NCI-H748 treated with DMSO at 0.1 percent for 48 hours (cell line): ENCODE results near the gene CRYL1.

Experiments
- DNase-seq: peaks from one replicate; lab custom pipeline; 2025; lab: John Stamatoyannopoulos, UW

Gene CRYL1, protein sequence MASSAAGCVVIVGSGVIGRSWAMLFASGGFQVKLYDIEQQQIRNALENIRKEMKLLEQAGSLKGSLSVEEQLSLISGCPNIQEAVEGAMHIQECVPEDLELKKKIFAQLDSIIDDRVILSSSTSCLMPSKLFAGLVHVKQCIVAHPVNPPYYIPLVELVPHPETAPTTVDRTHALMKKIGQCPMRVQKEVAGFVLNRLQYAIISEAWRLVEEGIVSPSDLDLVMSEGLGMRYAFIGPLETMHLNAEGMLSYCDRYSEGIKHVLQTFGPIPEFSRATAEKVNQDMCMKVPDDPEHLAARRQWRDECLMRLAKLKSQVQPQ

DNA sequence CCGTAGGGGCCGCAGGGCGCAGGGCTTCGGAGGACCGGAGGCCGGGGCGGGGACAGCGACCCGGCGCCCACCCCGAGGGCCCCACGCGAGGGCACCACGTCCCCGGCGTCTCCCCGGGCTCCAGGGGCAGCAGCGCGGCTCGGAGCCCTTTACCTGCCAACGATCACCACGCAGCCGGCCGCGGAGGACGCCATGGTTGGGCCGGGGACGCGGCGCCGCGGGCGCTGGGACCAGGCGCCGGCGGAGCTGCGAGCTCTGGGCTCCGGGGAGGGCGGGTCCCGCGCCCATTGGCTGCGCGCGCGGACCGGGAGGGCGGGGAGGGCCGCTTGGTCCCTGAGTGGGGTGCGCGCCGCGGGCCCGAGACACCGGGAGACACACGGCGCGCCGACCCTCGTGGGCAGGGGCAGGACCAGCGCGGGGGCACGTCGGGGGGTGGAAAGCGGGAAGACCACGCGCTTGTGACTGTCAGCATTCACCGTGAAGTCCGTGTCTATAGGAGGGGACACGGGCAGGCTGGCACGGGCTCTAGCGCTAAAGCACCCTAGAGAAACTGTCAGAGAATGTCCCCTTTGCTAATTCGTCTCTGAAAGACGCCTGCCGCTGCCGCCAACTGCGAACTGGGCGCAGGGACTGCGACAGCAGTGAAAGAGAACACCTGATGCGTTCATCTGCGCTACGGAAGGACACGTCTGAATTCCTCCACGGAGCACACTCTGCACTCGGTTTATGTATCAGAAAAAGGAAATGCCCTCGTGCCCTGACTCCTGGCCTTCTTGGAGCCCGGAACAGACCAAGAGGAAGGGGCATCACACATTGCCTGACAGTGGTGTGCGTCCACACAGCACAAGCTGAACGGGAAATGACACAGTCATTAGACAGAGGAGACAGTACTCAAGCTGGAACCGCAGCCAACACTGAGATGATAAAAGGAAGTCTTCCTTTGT is at the start of gene CRYL1:
Gene CRYL1 (minus strand): TSS at position 257 of the 944 bp plus-strand sequence. CDS start 63 bp downstream, at position 194.
- peak; percentile 81 for DNase-seq

DNA sequence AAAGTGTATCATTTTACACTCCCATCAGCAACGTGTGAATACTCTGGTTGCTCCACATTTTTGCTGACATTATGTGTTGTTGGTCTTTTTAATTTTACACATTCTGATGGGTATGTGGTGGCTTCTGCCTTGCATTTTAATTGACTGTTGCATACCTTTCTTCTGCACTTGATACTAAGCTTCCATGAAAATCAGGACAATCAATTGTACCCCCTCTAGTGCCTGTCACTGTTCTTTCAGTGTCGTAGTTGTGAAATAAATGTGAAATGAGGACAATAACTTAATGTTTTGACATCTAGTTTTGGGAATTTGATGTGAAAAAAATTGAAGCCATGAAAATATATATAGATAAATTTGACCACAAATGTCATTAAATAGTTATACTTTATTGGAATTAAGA is 48.0 kb upstream of the CRYL1 start:
- DNase-seq: no peak

DNA sequence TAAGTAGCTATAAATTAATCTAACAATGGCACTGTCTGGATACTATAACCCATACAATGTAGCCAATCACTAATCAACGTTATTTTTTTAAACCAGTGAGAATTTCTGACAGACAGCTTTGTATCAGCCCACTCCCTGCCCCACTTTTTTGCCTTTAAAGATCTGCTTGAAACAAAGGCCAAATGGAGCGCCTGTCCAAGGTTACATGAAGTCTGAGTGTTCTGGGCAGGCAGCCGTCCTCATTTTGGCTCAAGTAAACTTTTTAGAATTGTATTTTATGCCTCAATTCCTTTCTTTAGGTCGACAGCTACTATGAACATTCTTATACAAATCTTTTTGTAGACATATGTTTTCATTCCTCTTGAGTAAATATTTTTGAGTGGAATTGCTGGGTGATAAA is 47.5 kb upstream of the CRYL1 start:
- no peak for DNase-seq

DNA sequence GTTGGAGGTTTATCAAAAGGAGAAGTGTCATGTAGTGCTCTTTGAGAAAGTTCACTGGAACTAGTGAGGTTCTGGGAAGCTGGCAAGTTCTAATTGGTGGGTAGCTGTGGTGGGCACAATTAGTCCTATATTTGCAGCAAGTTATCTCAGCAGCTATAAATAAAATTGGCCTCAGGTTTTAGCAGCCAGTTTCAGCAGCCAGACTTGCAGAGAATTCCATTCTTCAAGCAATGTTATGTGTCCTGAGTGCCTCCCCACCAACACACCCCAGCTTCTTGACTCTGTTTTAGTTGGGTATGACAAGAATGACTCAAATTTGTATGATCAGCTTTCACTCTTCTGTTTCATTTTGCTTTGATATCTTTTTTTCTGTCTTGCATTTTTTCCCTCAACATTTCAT is 46.0 kb upstream of the CRYL1 start:
- no peak for DNase-seq

DNA sequence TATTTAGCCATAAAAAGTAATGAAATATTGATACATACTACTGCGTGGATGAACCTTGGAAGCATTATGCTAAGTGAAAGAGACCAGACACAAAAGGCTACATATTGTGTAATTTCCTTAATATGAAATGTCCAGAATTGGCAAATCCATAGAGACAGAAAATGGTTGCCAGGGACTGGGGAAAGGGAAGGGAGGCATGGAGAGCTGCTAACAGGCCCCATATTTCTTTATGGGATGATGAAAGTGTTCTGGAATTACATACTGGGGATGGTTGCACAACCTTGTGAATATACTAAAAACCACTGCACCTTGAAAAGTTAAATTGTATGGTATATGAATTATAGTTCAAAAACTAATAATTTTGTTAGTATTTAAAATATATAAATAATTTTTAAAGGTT is 44.9 kb upstream of the CRYL1 start:
- DNase-seq: no peak

DNA sequence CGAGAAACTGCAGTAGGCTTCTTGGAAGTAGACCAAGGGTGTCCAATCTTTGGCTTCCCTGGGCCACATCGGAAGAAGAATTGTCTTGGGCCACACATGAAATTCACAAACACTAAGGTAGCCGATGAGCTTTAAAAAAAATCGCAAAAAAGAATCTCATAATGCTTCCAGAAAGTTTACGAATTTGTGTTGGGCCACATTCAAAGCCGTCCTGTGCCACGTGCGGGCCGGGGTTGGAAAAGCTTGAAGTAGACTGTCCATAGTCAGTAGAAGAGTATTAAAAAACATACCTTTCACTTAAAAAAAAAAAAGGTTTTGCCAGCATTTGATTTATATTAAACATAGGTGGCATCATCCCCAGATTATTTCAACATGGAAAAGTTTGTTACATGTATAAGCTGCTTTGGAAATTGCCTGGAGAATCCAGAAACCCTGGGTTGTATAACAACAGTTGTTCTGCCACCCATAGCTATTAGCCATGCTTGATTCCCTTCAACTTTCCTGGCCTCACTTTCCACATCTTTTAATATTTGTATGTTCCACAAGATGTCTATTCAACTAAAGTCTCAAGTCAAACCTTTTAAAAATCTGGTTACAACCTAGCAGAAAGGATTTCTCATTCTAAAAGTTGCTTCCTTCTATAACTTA is 42.3 kb upstream of the CRYL1 start:
- DNase-seq: no peak

DNA sequence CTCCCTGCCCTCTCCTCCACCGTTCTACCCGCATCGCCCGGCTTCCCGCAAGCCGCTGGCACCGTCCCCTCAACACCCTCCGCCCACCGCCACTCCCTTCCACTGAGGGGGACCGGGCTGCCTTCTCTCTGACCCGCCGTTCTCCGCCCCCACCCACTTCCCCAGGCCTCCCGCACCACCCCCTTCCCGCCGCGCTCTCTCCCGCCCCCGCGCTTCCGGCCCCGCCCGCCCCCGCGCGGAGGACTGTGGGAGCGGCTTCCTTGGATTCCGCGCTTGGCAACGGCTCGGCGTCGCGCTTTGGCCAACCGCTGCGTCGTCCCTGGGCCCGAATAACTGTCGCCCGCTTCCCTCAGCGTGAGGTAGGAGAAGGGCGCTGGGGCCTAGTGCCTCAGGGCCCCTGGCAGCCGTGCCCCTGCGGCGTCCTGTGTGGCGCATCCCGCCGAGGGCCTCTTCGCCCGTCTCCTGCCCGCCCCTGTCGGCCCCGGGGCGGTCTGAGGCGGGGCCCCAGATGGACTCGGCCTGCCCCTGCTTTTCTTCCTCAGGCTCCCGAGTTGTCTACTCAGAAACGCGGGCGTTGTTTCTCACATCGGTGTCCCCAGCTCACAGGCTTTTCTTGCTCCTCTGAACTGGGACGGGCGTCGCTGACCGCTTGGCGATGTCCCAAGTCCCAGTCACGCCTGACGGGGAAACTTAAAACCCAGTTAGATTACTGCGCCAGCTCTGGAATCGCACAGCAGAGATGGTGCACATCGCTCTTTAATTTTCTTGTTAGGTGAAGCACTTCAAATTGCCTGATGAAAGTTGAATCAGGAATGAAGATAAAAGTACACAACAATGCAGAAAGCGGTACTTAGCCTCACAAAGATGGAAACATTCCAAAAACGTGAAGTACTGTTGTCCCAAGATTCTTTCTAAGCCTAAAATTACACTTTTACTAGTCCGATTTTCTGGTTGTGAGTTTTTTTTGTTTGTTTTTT is 41.5 kb upstream of the CRYL1 start, which contains the start of gene IFT88:
Gene IFT88 (plus strand): TSS at position 260 of the 977 bp plus-strand sequence. CDS start 7,229 bp downstream, outside the sequence.
- DNase-seq: peak; percentile 97

DNA sequence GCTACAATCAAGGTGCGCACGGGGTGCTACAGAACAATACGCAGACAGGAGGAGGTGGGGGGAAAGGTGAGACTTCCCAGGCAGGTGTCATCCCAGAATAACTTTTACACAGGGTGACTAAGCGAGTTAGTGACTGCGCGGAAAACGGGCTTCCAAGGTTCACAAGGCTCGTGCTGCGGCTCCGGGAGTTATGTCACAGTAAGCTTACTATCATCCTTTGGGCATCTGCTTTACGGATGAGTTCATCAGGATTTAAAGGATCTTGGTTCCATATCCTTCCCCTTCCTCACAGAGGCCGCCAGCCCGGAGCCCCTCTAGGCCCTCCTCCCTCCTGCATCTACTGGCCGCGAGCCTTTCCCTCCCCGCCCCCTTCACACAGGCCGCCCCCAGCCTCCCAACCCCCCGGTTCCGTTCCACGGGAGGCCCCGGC is 40.8 kb upstream of the CRYL1 start:
- DNase-seq: peak; percentile 96

DNA sequence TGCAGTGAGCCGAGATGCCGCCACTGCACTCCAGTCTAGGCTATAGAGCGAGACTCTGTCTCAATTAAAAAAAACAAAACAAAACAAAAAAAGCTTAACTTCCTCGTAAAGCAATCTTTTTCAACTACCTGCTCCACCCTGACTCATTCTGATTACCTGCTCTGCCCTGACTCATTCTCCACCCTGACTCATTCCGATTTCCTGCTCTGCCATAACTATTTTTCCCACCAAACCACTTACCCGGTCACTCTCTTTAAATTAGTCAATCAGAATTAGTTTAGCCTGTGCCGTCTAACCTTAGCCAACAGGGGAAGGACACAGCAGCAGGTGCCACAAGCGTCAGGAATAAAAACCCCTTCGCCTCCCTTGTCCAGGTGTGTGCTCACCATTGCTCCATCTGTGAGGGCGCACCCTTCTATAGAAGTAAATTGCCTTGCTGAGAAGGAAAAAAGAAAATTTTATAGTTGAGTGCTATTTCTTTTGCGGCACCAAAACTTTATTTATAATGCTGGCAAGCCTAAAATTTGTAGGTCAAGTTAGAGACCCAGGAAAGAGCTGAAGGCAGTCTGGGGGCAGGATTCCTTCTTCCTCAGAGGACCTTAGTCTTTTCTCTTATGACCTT is 39.6 kb upstream of the CRYL1 start:
- DNase-seq: no peak

DNA sequence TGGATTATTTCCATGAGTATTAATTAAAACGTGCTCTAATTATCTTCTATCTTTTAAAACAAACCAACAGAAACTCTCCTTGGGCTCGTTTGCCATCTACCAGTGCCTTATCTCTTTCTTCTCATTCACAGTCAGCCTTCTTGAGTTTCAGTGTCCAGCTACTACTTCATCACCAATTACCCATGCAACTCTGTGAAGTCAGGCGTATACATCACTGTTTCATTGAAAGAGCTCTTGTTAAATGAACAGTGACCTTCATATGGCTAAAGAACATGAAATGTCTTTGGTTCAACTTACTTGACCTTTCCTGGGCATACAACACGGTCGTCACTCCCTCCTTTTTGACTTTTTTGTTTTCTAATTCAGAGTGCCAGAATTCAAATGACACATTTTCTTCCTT is 36.1 kb upstream of the CRYL1 start:
- no peak for DNase-seq

DNA sequence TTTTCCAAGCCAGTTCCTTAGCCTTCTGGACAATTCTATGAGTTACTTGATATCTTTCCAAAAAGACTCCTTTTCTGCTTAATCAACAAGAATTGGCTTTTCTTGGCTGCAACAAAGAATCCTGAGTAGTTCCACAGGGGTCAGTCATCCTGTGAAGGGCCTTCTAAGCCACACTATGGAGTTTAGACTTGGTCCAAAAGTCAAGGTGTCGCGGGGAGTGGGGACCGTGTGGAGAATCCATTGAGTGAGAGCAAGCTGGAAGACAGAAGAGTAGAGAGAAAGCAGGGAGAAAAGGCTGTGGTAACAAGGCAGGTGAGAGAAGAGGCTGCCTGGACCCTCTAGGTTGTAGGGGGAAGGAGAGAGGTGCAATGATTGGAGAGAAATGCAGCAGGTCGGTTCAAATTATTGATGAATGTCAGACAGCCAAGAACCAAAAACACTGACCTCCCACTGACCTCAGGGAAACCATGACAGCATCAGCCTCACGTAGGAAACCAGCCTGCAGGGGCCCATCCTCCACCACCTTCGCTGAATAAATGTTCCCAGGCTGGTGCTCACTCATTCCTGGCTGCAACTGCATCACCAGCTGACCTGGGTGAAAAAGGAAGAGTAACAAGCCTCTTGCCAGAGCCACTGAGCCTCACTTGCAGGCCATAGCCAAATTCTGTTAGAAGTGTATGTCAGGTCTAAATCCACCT is 34.2 kb upstream of the CRYL1 start:
- no peak for DNase-seq

DNA sequence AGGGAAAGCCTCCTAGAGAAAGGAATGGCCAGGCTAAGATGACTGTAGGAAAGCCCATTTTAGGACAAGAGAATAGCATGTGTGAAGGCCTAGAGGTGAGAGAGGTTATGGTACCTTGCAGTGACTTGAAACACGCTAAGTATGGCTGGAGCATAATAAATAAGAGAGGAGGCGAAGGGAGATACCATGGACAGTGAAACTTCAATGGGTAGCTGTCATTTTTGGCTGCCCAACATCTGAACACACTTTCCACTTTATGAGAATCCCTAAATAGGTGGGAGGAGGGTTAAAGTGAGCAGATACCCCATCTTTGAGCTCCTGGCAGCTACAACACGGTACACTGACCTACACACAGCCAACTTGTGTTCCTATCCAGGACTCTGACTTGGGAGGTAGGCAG is 33.3 kb upstream of the CRYL1 start:
- DNase-seq: no peak

DNA sequence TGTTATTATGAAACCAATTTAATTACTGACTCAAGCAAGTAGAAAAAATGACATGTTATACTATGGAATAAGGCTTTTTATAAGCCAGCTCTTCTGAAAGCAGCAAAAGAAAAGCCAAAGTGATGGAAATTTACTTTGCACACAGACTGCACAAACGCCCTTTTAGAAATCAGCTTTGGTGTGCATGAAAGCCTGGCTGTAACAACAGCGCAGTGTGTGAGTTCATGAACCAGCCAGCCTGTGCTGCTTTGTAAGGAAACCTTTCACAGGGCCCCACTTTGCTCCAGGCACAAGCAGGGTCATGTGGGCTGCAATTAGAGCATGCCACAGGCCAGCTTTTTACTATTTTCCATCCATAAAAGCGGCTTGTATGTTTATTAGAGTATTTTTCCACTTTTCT is 27.7 kb upstream of the CRYL1 start:
- no peak for DNase-seq

DNA sequence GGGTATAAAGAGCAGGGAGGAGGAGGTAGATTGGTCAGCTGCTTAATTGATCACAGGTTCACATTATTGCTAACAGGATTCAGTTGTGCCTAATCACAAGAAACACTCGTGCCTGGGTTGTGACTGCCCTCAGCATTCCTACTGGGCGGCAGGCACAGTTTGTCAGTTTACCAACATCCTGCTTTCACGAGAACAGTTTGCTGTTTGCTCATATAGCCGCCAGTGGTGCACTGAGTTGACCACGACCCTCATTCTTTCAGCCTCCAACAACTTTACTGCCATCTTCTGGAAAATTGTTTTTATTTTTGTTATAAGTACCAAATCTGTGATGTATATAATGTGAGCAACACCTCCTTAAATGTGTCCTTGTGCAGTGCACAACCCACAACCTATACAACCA is 25.1 kb upstream of the CRYL1 start:
- DNase-seq: no peak

DNA sequence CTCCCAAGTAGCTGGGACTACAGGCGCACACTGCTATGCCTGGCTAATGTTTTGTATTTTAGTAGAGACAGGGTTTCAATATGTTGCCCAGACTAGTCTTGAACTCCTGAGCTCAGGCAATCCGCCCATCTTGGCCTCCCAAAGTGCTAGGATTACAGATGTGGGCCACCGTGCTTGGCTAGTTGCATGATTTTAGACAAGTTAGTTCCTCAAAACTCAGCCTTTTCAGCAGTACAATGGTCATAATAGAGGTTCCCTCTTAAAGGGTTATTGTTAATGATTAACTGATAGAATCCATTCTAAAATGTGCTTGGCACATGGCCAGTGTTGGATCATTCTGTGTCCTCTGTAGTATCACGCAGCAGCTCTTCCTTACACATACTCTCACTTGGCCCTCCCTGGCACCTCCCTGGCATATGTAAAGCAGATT is 21.8 kb upstream of the CRYL1 start:
- no peak for DNase-seq

DNA sequence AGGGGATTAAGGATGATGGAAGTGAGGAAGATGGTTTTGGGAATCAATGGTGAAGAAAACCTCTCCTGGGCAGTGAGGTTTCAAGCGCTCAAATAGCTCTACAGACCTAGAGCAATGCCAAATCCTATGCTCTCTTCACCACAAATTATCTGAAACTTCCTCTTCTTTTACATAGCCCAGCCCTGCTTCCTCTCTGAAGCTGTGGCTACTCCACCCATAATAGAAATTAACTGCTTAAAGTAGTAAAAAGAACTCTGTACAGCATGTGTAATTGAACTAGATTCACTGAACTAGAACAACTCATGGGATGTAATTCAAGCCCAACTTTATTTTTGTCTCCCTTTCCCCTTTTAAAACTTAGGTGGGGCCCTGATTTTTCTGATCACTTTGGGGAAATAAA is 20.9 kb upstream of the CRYL1 start:
- no peak for DNase-seq

DNA sequence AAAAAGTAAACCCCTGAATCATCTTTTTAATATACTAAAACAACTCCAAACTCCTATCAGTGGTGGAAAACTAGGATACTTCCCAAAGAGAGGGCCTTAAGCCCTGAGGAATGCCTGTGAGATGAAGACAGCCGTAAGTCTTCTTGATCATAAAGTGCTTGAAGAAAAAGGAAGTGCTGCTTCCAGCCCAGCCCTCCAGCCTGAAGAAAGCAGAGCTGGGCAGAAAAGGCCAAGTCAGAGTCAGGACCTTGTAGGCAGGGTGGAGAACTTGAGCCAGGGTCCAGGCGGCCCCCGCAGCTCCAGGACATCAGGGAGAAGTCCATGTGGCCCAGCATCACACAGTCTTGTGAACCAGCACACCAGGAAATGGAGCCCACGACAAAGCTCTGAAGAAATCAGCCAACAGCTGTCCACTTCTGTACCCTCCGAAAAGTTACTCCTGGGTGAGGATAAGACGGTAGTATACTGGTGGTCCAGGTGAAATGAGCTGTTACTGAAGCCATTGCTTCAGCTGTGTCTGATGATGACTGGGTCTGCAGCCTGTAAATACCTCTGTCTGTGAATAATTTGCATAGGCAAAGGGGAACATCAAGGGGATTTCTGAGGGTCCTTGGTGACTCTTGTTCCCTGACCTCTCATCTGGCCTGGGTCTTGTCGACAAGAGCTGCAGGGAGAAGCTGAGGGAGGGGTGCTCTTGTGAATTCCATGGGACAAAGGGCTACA is 18.7 kb upstream of the CRYL1 start:
- DNase-seq: no peak

DNA sequence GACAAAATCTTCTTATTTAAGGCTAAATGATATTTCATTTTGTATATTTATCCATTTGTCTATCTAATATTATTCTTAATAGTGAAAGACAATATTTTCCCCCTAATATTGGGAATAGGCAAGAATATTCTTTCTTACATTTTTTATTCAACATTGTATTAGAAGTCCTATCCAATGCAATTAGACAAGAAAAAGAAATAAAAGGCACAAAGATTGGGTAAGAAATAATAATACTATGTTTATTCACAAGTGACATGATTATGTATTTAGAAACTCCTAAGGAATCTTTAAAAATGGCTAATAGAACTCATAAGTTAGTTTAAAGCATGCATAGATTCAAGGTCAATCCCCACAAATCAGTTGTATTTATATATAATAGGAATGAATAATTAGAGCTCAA is 11.3 kb upstream of the CRYL1 start:
- no peak for DNase-seq

DNA sequence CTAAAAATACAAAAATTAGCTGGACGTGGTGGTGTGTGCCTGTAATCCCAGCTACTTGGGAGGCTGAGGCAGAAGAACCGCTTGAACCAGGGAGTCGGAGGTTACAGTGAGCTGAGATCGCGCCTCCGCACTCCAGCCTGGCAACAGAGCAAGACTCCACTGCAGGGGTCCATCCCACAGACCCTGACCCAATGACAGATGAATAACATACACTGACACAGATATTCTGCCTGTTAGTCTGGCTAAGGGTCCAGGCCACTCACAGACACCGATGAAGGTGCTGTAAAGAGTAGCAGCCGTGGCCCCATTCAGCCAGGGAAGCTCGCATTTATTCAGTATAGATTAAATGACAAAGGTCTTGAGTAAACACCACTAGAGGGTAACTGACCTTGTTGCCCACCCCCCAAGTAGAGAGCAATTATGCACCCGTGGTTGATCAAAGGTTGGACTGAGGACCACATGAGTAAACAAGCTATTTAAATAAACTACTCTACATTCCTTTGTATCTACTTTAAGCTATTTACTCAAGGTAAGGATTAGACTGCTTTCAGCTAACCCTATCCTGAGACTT is 8.5 kb upstream of the CRYL1 start:
- no peak for DNase-seq
